ENCODE data around the gene BMP6. TPM values are rescaled to one million over a fixed set of nuclear protein-coding genes. Genes with fewer than 3 reads are reported as not detected.

Gene BMP6
- total and polyA plus RNA-seq, 2 experiments from 2014 or later: 1.3 to 10.3 TPM

- no peaks in the 10 kb centered on the region for H3K27me3 ChIP-seq (replicated peaks; ENCODE audit: insufficient read depth)
- no peak overlapping the region for H3K27ac ChIP-seq
- H3K9ac ChIP-seq: no peak overlapping the region
- peaks cover 13% of the 10 kb centered on the region for H3K4me1 ChIP-seq (ENCODE audit: insufficient read depth)
- TF ChIP-seq EZH2 (IDR thresholded peaks at IDR 0.05; ENCODE audit: insufficient read depth, poor library complexity, severe bottlenecking): no peak
- no peak for TF ChIP-seq EZH2phosphoT487 (IDR thresholded peaks at IDR 0.05; ENCODE audit: insufficient read depth, low read depth)
- no peak for DNase-seq
- peaks cover 4% of the 10 kb centered on the region; the same call in 1 of the 2 replicates for H3F3A ChIP-seq (ENCODE audit: insufficient read depth)
- no peaks in the 10 kb centered on the region for H3K9me3 ChIP-seq (ENCODE audit: low read depth)
- in situ Hi-C loops (cut with MboI): no loop called here
- H3K9me2 ChIP-seq (ENCODE audit: insufficient read depth): no peaks in the 10 kb centered on the region
- no peak overlapping the region for H2AFZ ChIP-seq
- H3K4me2 ChIP-seq (ENCODE audit: unreplicated experiment): no peak overlapping the region
- WGBS, 2 experiments (ENCODE audit: low coverage in 1 of 2, low lambda C conversion rate in 2 of 2, missing lambda C conversion rate in 2 of 2): 92 to 95% methylated on average over 6 of the region's 6 CpGs
- H3K4me3 ChIP-seq: no peak overlapping the region
- H3K36me3 ChIP-seq (ENCODE audit: low read depth): no peaks in the 10 kb centered on the region
- no peaks in the 10 kb centered on the region for H3K79me2 ChIP-seq (ENCODE audit: insufficient read depth)
- no peaks in the 10 kb centered on the region for H4K20me1 ChIP-seq (ENCODE audit: insufficient read depth)
Observed at GRCh38 chr6:7781240-7781639, 55.3 kb downstream of the BMP6 start.

- no peak for TF ChIP-seq EZH2phosphoT487 (IDR thresholded peaks at IDR 0.05; ENCODE audit: insufficient read depth, low read depth)
- no peak for TF ChIP-seq EZH2 (IDR thresholded peaks at IDR 0.05; ENCODE audit: insufficient read depth, poor library complexity, severe bottlenecking)
- H3K9ac ChIP-seq: no peak overlapping the region
- H3K4me2 ChIP-seq (ENCODE audit: unreplicated experiment): no peak overlapping the region
- no peaks in the 10 kb centered on the region for H4K20me1 ChIP-seq (ENCODE audit: insufficient read depth)
- no peaks in the 10 kb centered on the region for H3K36me3 ChIP-seq (ENCODE audit: low read depth)
- no peaks in the 10 kb centered on the region for H3K27me3 ChIP-seq (replicated peaks; ENCODE audit: insufficient read depth)
- no peak overlapping the region for H3K4me3 ChIP-seq
- no peak overlapping the region for H2AFZ ChIP-seq
- H3K4me1 ChIP-seq (ENCODE audit: insufficient read depth): peaks cover 37% of the 10 kb centered on the region
- 80 to 89% methylated on average over 6 of the region's 6 CpGs for WGBS, 2 experiments (ENCODE audit: low coverage in 1 of 2, low lambda C conversion rate in 2 of 2, missing lambda C conversion rate in 2 of 2)
- in situ Hi-C loops (cut with MboI): no loop called here
- H3K27ac ChIP-seq: no peak overlapping the region
- no peak for DNase-seq
- no peaks in the 10 kb centered on the region for H3K9me2 ChIP-seq (ENCODE audit: insufficient read depth)
- no peaks in the 10 kb centered on the region for H3K9me3 ChIP-seq (ENCODE audit: low read depth)
- H3K79me2 ChIP-seq (ENCODE audit: insufficient read depth): no peaks in the 10 kb centered on the region
- H3F3A ChIP-seq (ENCODE audit: insufficient read depth): peaks cover 27% of the 10 kb centered on the region
Observed at GRCh38 chr6:7784248-7784647, 58.3 kb downstream of the BMP6 start.

- no peaks in the 10 kb centered on the region for H3K27me3 ChIP-seq (replicated peaks; ENCODE audit: insufficient read depth)
- no peaks in the 10 kb centered on the region for H3K79me2 ChIP-seq (ENCODE audit: insufficient read depth)
- peaks cover 27% of the 10 kb centered on the region for H3F3A ChIP-seq (ENCODE audit: insufficient read depth)
- no peaks in the 10 kb centered on the region for H3K9me2 ChIP-seq (ENCODE audit: insufficient read depth)
- peaks cover 37% of the 10 kb centered on the region for H3K4me1 ChIP-seq (ENCODE audit: insufficient read depth)
- no peaks in the 10 kb centered on the region for H3K9me3 ChIP-seq (ENCODE audit: low read depth)
- H3K27ac ChIP-seq: no peak overlapping the region
- TF ChIP-seq EZH2phosphoT487 (IDR thresholded peaks at IDR 0.05; ENCODE audit: insufficient read depth, low read depth): no peak
- TF ChIP-seq EZH2 (IDR thresholded peaks at IDR 0.05; ENCODE audit: insufficient read depth, poor library complexity, severe bottlenecking): no peak
- H3K36me3 ChIP-seq (ENCODE audit: low read depth): no peaks in the 10 kb centered on the region
- no peak overlapping the region for H3K4me2 ChIP-seq (ENCODE audit: unreplicated experiment)
- 97 to 98% methylated on average over 2 of the region's 2 CpGs for WGBS, 2 experiments (ENCODE audit: low coverage in 1 of 2, low lambda C conversion rate in 2 of 2, missing lambda C conversion rate in 2 of 2)
- no peak overlapping the region for H2AFZ ChIP-seq
- H3K9ac ChIP-seq: no peak overlapping the region
- DNase-seq: no peak
- in situ Hi-C loops (cut with MboI): no loop called here
- no peak overlapping the region for H3K4me3 ChIP-seq
- no peaks in the 10 kb centered on the region for H4K20me1 ChIP-seq (ENCODE audit: insufficient read depth)
Observed at GRCh38 chr6:7784706-7785105, 58.8 kb downstream of the BMP6 start.

- TF ChIP-seq EZH2phosphoT487 (IDR thresholded peaks at IDR 0.05; ENCODE audit: insufficient read depth, low read depth): no peak
- TF ChIP-seq EZH2 (IDR thresholded peaks at IDR 0.05; ENCODE audit: insufficient read depth, poor library complexity, severe bottlenecking): no peak
- WGBS, 2 experiments (ENCODE audit: low coverage in 1 of 2, low lambda C conversion rate in 2 of 2, missing lambda C conversion rate in 2 of 2): 52 to 54% methylated on average over 7 of the region's 7 CpGs
- H4K20me1 ChIP-seq (ENCODE audit: insufficient read depth): no peaks in the 10 kb centered on the region
- H3K4me1 ChIP-seq (ENCODE audit: insufficient read depth): peaks cover 37% of the 10 kb centered on the region
- no peak overlapping the region for H2AFZ ChIP-seq
- no peak for DNase-seq
- in situ Hi-C loops (cut with MboI): no loop called here
- no peak overlapping the region for H3K9ac ChIP-seq
- no peak overlapping the region for H3K4me2 ChIP-seq (ENCODE audit: unreplicated experiment)
- no peaks in the 10 kb centered on the region for H3K79me2 ChIP-seq (ENCODE audit: insufficient read depth)
- no peaks in the 10 kb centered on the region for H3K9me3 ChIP-seq (ENCODE audit: low read depth)
- H3K4me3 ChIP-seq: no peak overlapping the region
- no peaks in the 10 kb centered on the region for H3K36me3 ChIP-seq (ENCODE audit: low read depth)
- no peak overlapping the region for H3K27ac ChIP-seq
- no peaks in the 10 kb centered on the region for H3K9me2 ChIP-seq (ENCODE audit: insufficient read depth)
- peaks cover 27% of the 10 kb centered on the region for H3F3A ChIP-seq (ENCODE audit: insufficient read depth)
- no peaks in the 10 kb centered on the region for H3K27me3 ChIP-seq (replicated peaks; ENCODE audit: insufficient read depth)
Observed at GRCh38 chr6:7785243-7786035, 59.5 kb downstream of the BMP6 start.
